Thyroid gland (tissue), 4 donors: ENCODE measurements around the gene TMED8.

Experiments used
- POLR2A ChIP-seq, 2 donors: fragments of 450-650 bp; IDR thresholded peaks; one replicate each; pipeline ENCODE4 v1.6.1; 2017; ENCODE audit warnings: antibody characterized with exemption in 2 of 2, mild to moderate bottlenecking in 2 of 2, moderate library complexity in 1 of 2
- TF ChIP-seq, protein P1 (sequence below), 6 experiments: fragments of 200-600 bp in 3 of 6; fragments of 450-650 bp in 3 of 6; sonication (generic) in 3 of 6; IDR thresholded peaks; one replicate each; pipeline ENCODE4 v1.5.1; 2016 to 2019; ENCODE audit warnings: antibody characterized with exemption in 6 of 6, mild to moderate bottlenecking in 2 of 6, inconsistent platforms in 1 of 6, moderate library complexity in 1 of 6

DNA sequence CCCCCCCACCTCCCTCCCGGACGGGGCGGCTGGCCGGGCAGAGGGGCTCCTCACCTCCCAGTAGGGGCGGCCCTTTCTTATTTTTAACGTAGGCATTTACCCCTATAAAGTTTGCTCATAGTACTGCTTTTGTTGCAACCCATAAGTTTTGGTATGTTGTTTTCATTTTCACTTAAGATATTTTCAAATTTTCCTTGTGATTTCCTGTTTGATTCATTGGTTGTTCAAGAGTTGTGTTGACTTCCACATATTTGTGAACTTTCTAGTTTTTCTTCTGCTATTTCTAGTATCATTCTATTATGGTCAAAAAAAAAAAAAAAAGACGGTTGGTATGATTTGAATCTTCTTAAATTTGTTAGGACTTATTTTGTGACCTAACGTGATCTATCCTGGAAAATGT, 39.9 kb upstream of the TMED8 start:
- TF ChIP-seq, protein P1, sequence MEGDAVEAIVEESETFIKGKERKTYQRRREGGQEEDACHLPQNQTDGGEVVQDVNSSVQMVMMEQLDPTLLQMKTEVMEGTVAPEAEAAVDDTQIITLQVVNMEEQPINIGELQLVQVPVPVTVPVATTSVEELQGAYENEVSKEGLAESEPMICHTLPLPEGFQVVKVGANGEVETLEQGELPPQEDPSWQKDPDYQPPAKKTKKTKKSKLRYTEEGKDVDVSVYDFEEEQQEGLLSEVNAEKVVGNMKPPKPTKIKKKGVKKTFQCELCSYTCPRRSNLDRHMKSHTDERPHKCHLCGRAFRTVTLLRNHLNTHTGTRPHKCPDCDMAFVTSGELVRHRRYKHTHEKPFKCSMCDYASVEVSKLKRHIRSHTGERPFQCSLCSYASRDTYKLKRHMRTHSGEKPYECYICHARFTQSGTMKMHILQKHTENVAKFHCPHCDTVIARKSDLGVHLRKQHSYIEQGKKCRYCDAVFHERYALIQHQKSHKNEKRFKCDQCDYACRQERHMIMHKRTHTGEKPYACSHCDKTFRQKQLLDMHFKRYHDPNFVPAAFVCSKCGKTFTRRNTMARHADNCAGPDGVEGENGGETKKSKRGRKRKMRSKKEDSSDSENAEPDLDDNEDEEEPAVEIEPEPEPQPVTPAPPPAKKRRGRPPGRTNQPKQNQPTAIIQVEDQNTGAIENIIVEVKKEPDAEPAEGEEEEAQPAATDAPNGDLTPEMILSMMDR (IDR thresholded peaks at IDR 0.05), result no peak
- TF ChIP-seq POLR2A (IDR thresholded peaks at IDR 0.05), result no peak
